Activated T-helper 17 cell treated with anti-CD3 and anti-CD28 coated beads, Interleukin-2, amount 50 U/mL, for 72 hours (primary cell): Measurements from ENCODE around the gene KANSL3. TPM values are rescaled to one million over a fixed set of nuclear protein-coding genes. Genes with fewer than 3 reads are reported as not detected.
A peak's percentile ranks its signal among the peaks of the same experiment; 100 is the strongest.

Experiments
- ATAC-seq: fragments of 150-1000 bp; cut with Tn5 transposase; replicated peaks from 2 replicates; pipeline ENCODE4 v1.10.0; 2021; ENCODE audit warnings: mild to moderate bottlenecking, moderate library complexity
- H3K27ac Mint-ChIP-seq: one replicate; pipeline ENCODE4 v1.8.0; 2022; ENCODE audit warnings: mixed read lengths
- H3K27me3 Mint-ChIP-seq: one replicate; pipeline ENCODE4 v1.8.0; 2022; ENCODE audit warnings: mixed read lengths
- H3K36me3 Mint-ChIP-seq: one replicate; pipeline ENCODE4 v1.8.0; 2022; ENCODE audit warnings: low read depth, mild to moderate bottlenecking, mixed read lengths
- H3K4me1 Mint-ChIP-seq: one replicate; pipeline ENCODE4 v1.8.0; 2022; ENCODE audit warnings: mixed read lengths
- H3K4me3 Mint-ChIP-seq: one replicate; pipeline ENCODE4 v1.8.0; 2022; ENCODE audit warnings: mild to moderate bottlenecking, mixed read lengths
- H3K9me3 Mint-ChIP-seq: one replicate; pipeline ENCODE4 v1.8.0; 2022; ENCODE audit warnings: mixed read lengths
- total RNA-seq, 2 donors: library from RNA; stranded (reverse); gene quantifications; one replicate each; pipeline ENCODE4 v1.2.3, GENCODE V29; 2022

Gene KANSL3
- total RNA-seq, 2 donors from 2014 or later: 59.5 to 59.7 TPM

GRCh38 chr2:96552315-96553175 lies 85.6 kb downstream of the KANSL3 start:
- peaks cover 13% of the 10 kb centered on the region for H3K4me1 Mint-ChIP-seq
- ATAC-seq: no peak
- H3K4me3 Mint-ChIP-seq: peak overlapping the region; percentile 48
- peak overlapping the region; percentile 89 for H3K27ac Mint-ChIP-seq
- no peaks in the 10 kb centered on the region for H3K9me3 Mint-ChIP-seq
- H3K36me3 Mint-ChIP-seq: peaks cover 64% of the 10 kb centered on the region
- no peaks in the 10 kb centered on the region for H3K27me3 Mint-ChIP-seq

GRCh38 chr2:96551605-96552314 lies 86.4 kb downstream of the KANSL3 start:
- H3K27ac Mint-ChIP-seq: peak overlapping the region; percentile 89
- no peaks in the 10 kb centered on the region for H3K9me3 Mint-ChIP-seq
- H3K27me3 Mint-ChIP-seq: no peaks in the 10 kb centered on the region
- no peak overlapping the region for H3K4me3 Mint-ChIP-seq
- H3K4me1 Mint-ChIP-seq: peaks cover 11% of the 10 kb centered on the region
- no peak for ATAC-seq
- H3K36me3 Mint-ChIP-seq: peaks cover 67% of the 10 kb centered on the region

- H3K4me3 Mint-ChIP-seq: no peak overlapping the region
- H3K27me3 Mint-ChIP-seq: no peaks in the 10 kb centered on the region
- H3K36me3 Mint-ChIP-seq: peaks cover 73% of the 10 kb centered on the region
- peaks cover 12% of the 10 kb centered on the region for H3K4me1 Mint-ChIP-seq
- no peak overlapping the region for H3K27ac Mint-ChIP-seq
- no peaks in the 10 kb centered on the region for H3K9me3 Mint-ChIP-seq
- ATAC-seq: no peak
Observed at GRCh38 chr2:96550787-96551604, 87.1 kb downstream of the KANSL3 start.

- Mint-ChIP-seq H3K4me3 (no peak overlapping the region), H3K4me1 (peaks cover 14% of the 10 kb centered on the region), H3K27me3 (no peaks in the 10 kb centered on the region), H3K27ac (no peak overlapping the region), H3K9me3 (no peaks in the 10 kb centered on the region), H3K36me3 (peaks cover 78% of the 10 kb centered on the region)
- no peak for ATAC-seq
Observed at GRCh38 chr2:96549967-96550786, 87.9 kb downstream of the KANSL3 start.

GRCh38 chr2:96549466-96549785 lies 88.7 kb downstream of the KANSL3 start:
- peaks cover 19% of the 10 kb centered on the region for H3K4me1 Mint-ChIP-seq
- no peaks in the 10 kb centered on the region for H3K9me3 Mint-ChIP-seq
- no peak overlapping the region for H3K27ac Mint-ChIP-seq
- H3K27me3 Mint-ChIP-seq: no peaks in the 10 kb centered on the region
- no peak for ATAC-seq
- no peak overlapping the region for H3K4me3 Mint-ChIP-seq
- H3K36me3 Mint-ChIP-seq: peaks cover 78% of the 10 kb centered on the region

GRCh38 chr2:96548558-96549465 lies 89.3 kb downstream of the KANSL3 start:
- H3K4me3 Mint-ChIP-seq: no peak overlapping the region
- H3K27me3 Mint-ChIP-seq: no peaks in the 10 kb centered on the region
- no peak for ATAC-seq
- no peaks in the 10 kb centered on the region for H3K9me3 Mint-ChIP-seq
- peaks cover 25% of the 10 kb centered on the region for H3K4me1 Mint-ChIP-seq
- peaks cover 82% of the 10 kb centered on the region for H3K36me3 Mint-ChIP-seq
- no peak overlapping the region for H3K27ac Mint-ChIP-seq

- H3K27me3 Mint-ChIP-seq: no peaks in the 10 kb centered on the region
- H3K36me3 Mint-ChIP-seq: peaks cover 93% of the 10 kb centered on the region
- H3K4me1 Mint-ChIP-seq: peaks cover 33% of the 10 kb centered on the region
- H3K9me3 Mint-ChIP-seq: no peaks in the 10 kb centered on the region
- H3K27ac Mint-ChIP-seq: peak overlapping the region; percentile 68
- H3K4me3 Mint-ChIP-seq: peak overlapping the region; percentile 36
- no peak for ATAC-seq
Observed at GRCh38 chr2:96547731-96548171, 90.4 kb downstream of the KANSL3 start.

- peaks cover 95% of the 10 kb centered on the region for H3K36me3 Mint-ChIP-seq
- peak overlapping the region; percentile 36 for H3K4me3 Mint-ChIP-seq
- H3K27ac Mint-ChIP-seq: peak overlapping the region; percentile 68
- no peaks in the 10 kb centered on the region for H3K27me3 Mint-ChIP-seq
- ATAC-seq: no peak
- H3K9me3 Mint-ChIP-seq: no peaks in the 10 kb centered on the region
- H3K4me1 Mint-ChIP-seq: peaks cover 37% of the 10 kb centered on the region
Observed at GRCh38 chr2:96547203-96547641, 90.9 kb downstream of the KANSL3 start.

GRCh38 chr2:96546797-96547196 lies 91.3 kb downstream of the KANSL3 start:
- H3K27ac Mint-ChIP-seq: peak overlapping the region; percentile 81
- peak; percentile 8 for ATAC-seq
- H3K36me3 Mint-ChIP-seq: peaks cover 95% of the 10 kb centered on the region
- H3K4me3 Mint-ChIP-seq: peak overlapping the region; percentile 68
- H3K9me3 Mint-ChIP-seq: no peaks in the 10 kb centered on the region
- no peaks in the 10 kb centered on the region for H3K27me3 Mint-ChIP-seq
- H3K4me1 Mint-ChIP-seq: peaks cover 37% of the 10 kb centered on the region

GRCh38 chr2:96546321-96546720 lies 91.8 kb downstream of the KANSL3 start:
- peak overlapping the region; percentile 68 for H3K4me3 Mint-ChIP-seq

More at GRCh38 chr2:96546321-96546720, 91.8 kb downstream of the KANSL3 start:
- H3K27ac Mint-ChIP-seq: peak overlapping the region; percentile 81
- ATAC-seq: peak; percentile 17
- H3K4me1 Mint-ChIP-seq: peaks cover 37% of the 10 kb centered on the region
- peaks cover 97% of the 10 kb centered on the region for H3K36me3 Mint-ChIP-seq
- H3K9me3 Mint-ChIP-seq: no peaks in the 10 kb centered on the region
- no peaks in the 10 kb centered on the region for H3K27me3 Mint-ChIP-seq
